GM23338 (cell line): Measurements from ENCODE around the gene CCDC149. TPM values are rescaled to one million over a fixed set of nuclear protein-coding genes. Genes with fewer than 3 reads are reported as not detected.
A peak's percentile ranks its signal among the peaks of the same experiment; 100 is the strongest.

ENCODE experiments used
- ATAC-seq: fragments of 200-7000 bp; cut with Tn5 transposase; 3 replicates; pipeline ENCODE4 v1.9.1; 2020
- DNase-seq: peaks from one replicate; pipeline ENCODE4 v3.0.0-alpha.2; 2015; ENCODE audit warnings: low spot score
- H2AFZ ChIP-seq: fragments of 200-600 bp; sonication (generic); 2 replicates; pipeline ENCODE4 v1.8.0; 2016; ENCODE audit warnings: antibody characterized with exemption, mild to moderate bottlenecking, moderate library complexity
- H3F3A ChIP-seq: fragments of 200-600 bp; sonication (generic); replicated peaks from 2 replicates; pipeline ENCODE4 v1.8.0; 2017; ENCODE audit warnings: antibody characterized with exemption, mixed run types, low read depth
- H3K27ac ChIP-seq: fragments of 200-600 bp; sonication (generic); 2 replicates; pipeline ENCODE4 v1.6.1; 2016; ENCODE audit warnings: low read depth
- H3K27me3 ChIP-seq: fragments of 200-600 bp; sonication (generic); 2 replicates; pipeline ENCODE4 v1.8.0; 2016; ENCODE audit warnings: mild to moderate bottlenecking, mixed run types, moderate library complexity; ENCODE audit not compliant: insufficient read depth
- H3K36me3 ChIP-seq: fragments of 200-600 bp; sonication (generic); 2 replicates; pipeline ENCODE4 v1.8.0; 2016; ENCODE audit warnings: mild to moderate bottlenecking; ENCODE audit not compliant: insufficient read depth
- H3K4me1 ChIP-seq: fragments of 200-600 bp; sonication (generic); 2 replicates; pipeline ENCODE4 v1.8.0; 2016; ENCODE audit warnings: mild to moderate bottlenecking, moderate library complexity; ENCODE audit not compliant: insufficient read depth
- H3K4me2 ChIP-seq: fragments of 200-600 bp; sonication (generic); 2 replicates; pipeline ENCODE4 v1.7.1; 2017; ENCODE audit warnings: mixed run types
- H3K4me3 ChIP-seq: fragments of 200-600 bp; sonication (generic); 2 replicates; pipeline ENCODE4 v1.6.1; 2016; ENCODE audit warnings: mixed run types
- H3K79me2 ChIP-seq: fragments of 200-600 bp; sonication (generic); replicated peaks from 2 replicates; pipeline ENCODE4 v1.8.0; 2017; ENCODE audit warnings: mild to moderate bottlenecking; ENCODE audit not compliant: insufficient read depth
- H3K9me2 ChIP-seq: fragments of 200-600 bp; sonication (generic); 2 replicates; pipeline ENCODE4 v1.8.0; 2017; ENCODE audit not compliant: insufficient read depth
- H4K20me1 ChIP-seq: fragments of 200-600 bp; sonication (generic); replicated peaks from 2 replicates; pipeline ENCODE4 v1.8.0; 2017; ENCODE audit warnings: mild to moderate bottlenecking; ENCODE audit not compliant: insufficient read depth
- H3K27ac Mint-ChIP-seq: 2 replicates; pipeline ENCODE4 v1.8.0; 2020; ENCODE audit warnings: inconsistent platforms, mild to moderate bottlenecking, moderate library complexity, mixed read lengths
- H3K27me3 Mint-ChIP-seq: 3 replicates; pipeline ENCODE4 v1.8.0; 2022; ENCODE audit warnings: low read depth, mild to moderate bottlenecking, moderate library complexity, mixed read lengths, inconsistent platforms; ENCODE audit not compliant: insufficient read depth, poor library complexity
- H3K36me3 Mint-ChIP-seq: 3 replicates; pipeline ENCODE4 v1.8.0; 2021; ENCODE audit warnings: low read depth, mild to moderate bottlenecking, inconsistent platforms, moderate library complexity, mixed read lengths
- H3K4me1 Mint-ChIP-seq: 3 replicates; pipeline ENCODE4 v1.8.0; 2020; ENCODE audit warnings: mild to moderate bottlenecking, inconsistent platforms, mixed read lengths
- H3K4me3 Mint-ChIP-seq: 3 replicates; pipeline ENCODE4 v1.8.0; 2021; ENCODE audit warnings: moderate library complexity, mild to moderate bottlenecking, inconsistent platforms, mixed read lengths
- H3K9me3 Mint-ChIP-seq: 3 replicates; pipeline ENCODE4 v1.8.0; 2020; ENCODE audit warnings: moderate library complexity, mild to moderate bottlenecking, inconsistent platforms, mixed read lengths
- CREB1 ChIP-seq: fragments of 250-450 bp; sonication (Bioruptor Pico); IDR thresholded peaks from 2 replicates; pipeline ENCODE4 v1.5.0; 2020; ENCODE audit warnings: low read depth, mild to moderate bottlenecking, moderate library complexity
- EZH2 ChIP-seq: fragments of 200-600 bp; sonication (generic); IDR thresholded peaks from one replicate; pipeline ENCODE4 v1.8.0; 2017; ENCODE audit warnings: antibody characterized with exemption, mild to moderate bottlenecking, low read depth; ENCODE audit not compliant: unreplicated experiment
- EZH2phosphoT487 ChIP-seq: fragments of 200-600 bp; sonication (generic); IDR thresholded peaks from one replicate; pipeline ENCODE4 v1.8.1; 2018; ENCODE audit warnings: antibody characterized with exemption; ENCODE audit not compliant: unreplicated experiment
- NANOG ChIP-seq: IDR thresholded peaks from 2 replicates; pipeline ENCODE4 v1.6.1; 2016; ENCODE audit warnings: antibody characterized with exemption, borderline replicate concordance
- POLR2AphosphoS5 ChIP-seq: IDR thresholded peaks from 2 replicates; pipeline ENCODE4 v1.6.1; 2016; ENCODE audit warnings: antibody characterized with exemption, low read depth
- STAT1 ChIP-seq: IDR thresholded peaks from one replicate; pipeline ENCODE4 v1.6.1; 2016; ENCODE audit warnings: antibody characterized with exemption; ENCODE audit not compliant: unreplicated experiment
- ZNF331 ChIP-seq: fragments of 250-450 bp; sonication (Bioruptor Pico); IDR thresholded peaks from 2 replicates; pipeline ENCODE4 v1.5.0; 2020; ENCODE audit warnings: low read depth, mild to moderate bottlenecking, moderate library complexity
- polyA plus RNA-seq: library from polyadenylated mRNA; unstranded; fragments of >200 nt; fragmentation: Nextera tagmentation; extraction: Ambion mirVana; gene quantifications from 2 replicates; pipeline ENCODE4 v1.2.1, GENCODE V29; 2016
- total RNA-seq: library from RNA; depleted of rRNA; stranded (reverse); fragments of >200 nt; shearing (Covaris generic); gene quantifications from 2 replicates; pipeline ENCODE4 v1.2.3, GENCODE V29; 2014
- TF ChIP-seq, protein P1 (sequence below), 2 experiments: fragments of 200-600 bp in 1 of 2; sonication (generic) in 1 of 2; conservative IDR thresholded peaks; 2 replicates each; pipeline versions ENCODE4 v1.5.1 to v1.6.1; 2016 to 2017; ENCODE audit warnings: antibody characterized with exemption in 2 of 2, low read depth in 2 of 2, mild to moderate bottlenecking in 2 of 2, moderate library complexity in 1 of 2
- TF ChIP-seq, protein P2 (sequence below): IDR thresholded peaks from 2 replicates; pipeline ENCODE4 v1.6.1; 2016; ENCODE audit warnings: antibody characterized with exemption
- TF ChIP-seq, protein P3 (sequence below): IDR thresholded peaks from one replicate; pipeline ENCODE4 v1.6.1; 2018; ENCODE audit warnings: antibody characterized with exemption; ENCODE audit not compliant: unreplicated experiment

The CCDC149 gene
- total and polyA plus RNA-seq, 2 experiments from 2014 or later: 2.6 to 6.4 TPM

DNA sequence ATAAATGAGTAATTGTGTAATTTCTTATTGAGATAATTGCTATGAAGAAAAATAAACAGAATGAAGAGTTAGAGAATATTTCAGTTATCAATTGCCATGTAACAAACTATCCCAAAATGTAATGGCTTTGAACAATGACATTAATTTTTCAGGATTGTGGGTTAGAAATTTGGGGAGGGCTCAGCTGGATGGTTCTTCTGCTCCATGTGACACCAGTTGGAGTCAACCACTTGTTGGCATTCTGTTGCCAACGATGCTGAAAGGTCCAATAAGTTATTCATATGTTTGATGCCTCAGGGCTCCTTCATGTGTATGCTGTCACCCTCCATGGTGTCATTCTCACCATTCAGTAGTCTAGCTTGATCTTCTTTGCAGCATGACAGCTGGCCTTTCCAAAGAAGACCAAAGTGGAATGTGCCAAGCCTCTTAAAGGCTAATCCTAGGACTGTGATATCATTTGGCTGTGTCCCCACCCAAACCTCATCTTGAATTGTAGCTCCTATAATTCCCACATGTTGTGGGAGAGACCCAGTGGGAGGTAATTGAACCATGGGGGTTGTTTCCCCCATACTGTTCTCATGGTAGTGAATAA is 20.9 kb upstream of the CCDC149 start:
- Mint-ChIP-seq H3K9me3 (peaks cover 50% of the 10 kb centered on the region), H3K4me1 (no peaks in the 10 kb centered on the region)
- TF ChIP-seq STAT1 (no peak), ZNF331 (peak; percentile 97)

DNA sequence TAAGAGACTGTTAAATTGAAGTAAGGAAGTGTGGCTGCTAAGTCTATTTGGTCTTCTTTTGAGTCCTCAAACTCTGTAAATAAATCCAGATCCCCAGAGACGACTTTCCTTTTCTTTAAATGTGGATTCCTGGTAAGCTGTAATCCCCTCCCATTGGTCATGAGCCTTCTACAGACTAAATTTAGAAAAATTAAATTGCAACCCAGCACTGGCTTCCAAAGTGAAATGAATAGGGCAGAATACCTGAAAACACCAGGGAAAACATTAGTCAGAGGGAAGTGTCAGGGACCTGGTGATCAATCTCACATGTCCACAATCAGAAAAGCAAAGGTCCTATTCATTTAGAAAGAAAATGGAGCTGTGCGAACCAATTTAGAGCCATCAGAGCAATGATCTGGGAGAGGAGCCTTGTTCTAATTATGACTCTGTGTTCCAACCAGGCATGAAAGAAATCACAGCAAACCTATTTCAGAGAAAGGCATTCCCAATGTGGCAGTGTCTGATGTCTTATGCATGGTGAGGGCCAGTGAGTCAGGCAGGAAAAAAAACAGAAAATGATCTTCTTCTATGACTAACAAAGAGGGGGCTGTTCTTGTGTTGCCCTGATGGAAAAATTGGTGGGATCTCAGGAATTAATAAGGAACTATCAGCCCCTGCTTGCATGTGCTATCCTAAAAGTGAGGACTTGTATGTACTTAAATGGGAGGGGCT is 19.8 kb upstream of the CCDC149 start:
- ATAC-seq: no peak
- H3K4me3 ChIP-seq: no peak overlapping the region
- no peaks in the 10 kb centered on the region for H3K79me2 ChIP-seq
- peaks cover 20% of the 10 kb centered on the region for H3K36me3 Mint-ChIP-seq
- peaks cover 39% of the 10 kb centered on the region for H3K9me3 Mint-ChIP-seq
- H3K36me3 ChIP-seq: no peaks in the 10 kb centered on the region
- no peak overlapping the region for H3K27ac ChIP-seq
- no peak overlapping the region for H2AFZ ChIP-seq
- H3F3A ChIP-seq: no peaks in the 10 kb centered on the region
- H3K4me2 ChIP-seq: no peak overlapping the region
- no peaks in the 10 kb centered on the region for H3K4me1 ChIP-seq
- H4K20me1 ChIP-seq: no peaks in the 10 kb centered on the region
- DNase-seq: no peak
- H3K4me1 Mint-ChIP-seq: no peaks in the 10 kb centered on the region
- TF ChIP-seq, protein P1, sequence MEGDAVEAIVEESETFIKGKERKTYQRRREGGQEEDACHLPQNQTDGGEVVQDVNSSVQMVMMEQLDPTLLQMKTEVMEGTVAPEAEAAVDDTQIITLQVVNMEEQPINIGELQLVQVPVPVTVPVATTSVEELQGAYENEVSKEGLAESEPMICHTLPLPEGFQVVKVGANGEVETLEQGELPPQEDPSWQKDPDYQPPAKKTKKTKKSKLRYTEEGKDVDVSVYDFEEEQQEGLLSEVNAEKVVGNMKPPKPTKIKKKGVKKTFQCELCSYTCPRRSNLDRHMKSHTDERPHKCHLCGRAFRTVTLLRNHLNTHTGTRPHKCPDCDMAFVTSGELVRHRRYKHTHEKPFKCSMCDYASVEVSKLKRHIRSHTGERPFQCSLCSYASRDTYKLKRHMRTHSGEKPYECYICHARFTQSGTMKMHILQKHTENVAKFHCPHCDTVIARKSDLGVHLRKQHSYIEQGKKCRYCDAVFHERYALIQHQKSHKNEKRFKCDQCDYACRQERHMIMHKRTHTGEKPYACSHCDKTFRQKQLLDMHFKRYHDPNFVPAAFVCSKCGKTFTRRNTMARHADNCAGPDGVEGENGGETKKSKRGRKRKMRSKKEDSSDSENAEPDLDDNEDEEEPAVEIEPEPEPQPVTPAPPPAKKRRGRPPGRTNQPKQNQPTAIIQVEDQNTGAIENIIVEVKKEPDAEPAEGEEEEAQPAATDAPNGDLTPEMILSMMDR (conservative IDR thresholded peaks at IDR 0.05; ENCODE audit: low read depth in 2 of 2): no peak
- TF ChIP-seq EZH2: no peak
- no peak for TF ChIP-seq CREB1 (CRISPR knock-in tag)
- H3K4me3 Mint-ChIP-seq: no peak overlapping the region
- no peaks in the 10 kb centered on the region for H3K27me3 Mint-ChIP-seq
- H3K9me2 ChIP-seq: no peaks in the 10 kb centered on the region
- H3K27ac Mint-ChIP-seq: no peak overlapping the region
- no peaks in the 10 kb centered on the region for H3K27me3 ChIP-seq

More for the DNA sequence above, 20.9 kb upstream of the CCDC149 start:
- no peaks in the 10 kb centered on the region for H3K4me1 ChIP-seq
- DNase-seq: no peak
- H3K27me3 ChIP-seq: no peaks in the 10 kb centered on the region
- no peaks in the 10 kb centered on the region for H3F3A ChIP-seq
- H3K9me2 ChIP-seq: no peaks in the 10 kb centered on the region
- H3K4me3 ChIP-seq: no peak overlapping the region
- Mint-ChIP-seq H3K4me3 (no peak overlapping the region), H3K36me3 (peaks cover 31% of the 10 kb centered on the region), H3K27me3 (no peaks in the 10 kb centered on the region), H3K27ac (no peak overlapping the region)
- no peak overlapping the region for H3K4me2 ChIP-seq
- H3K36me3 ChIP-seq: no peaks in the 10 kb centered on the region
- H2AFZ ChIP-seq: no peak overlapping the region
- no peaks in the 10 kb centered on the region for H3K79me2 ChIP-seq
- no peak for ATAC-seq
- H4K20me1 ChIP-seq: no peaks in the 10 kb centered on the region
- no peak overlapping the region for H3K27ac ChIP-seq

DNA sequence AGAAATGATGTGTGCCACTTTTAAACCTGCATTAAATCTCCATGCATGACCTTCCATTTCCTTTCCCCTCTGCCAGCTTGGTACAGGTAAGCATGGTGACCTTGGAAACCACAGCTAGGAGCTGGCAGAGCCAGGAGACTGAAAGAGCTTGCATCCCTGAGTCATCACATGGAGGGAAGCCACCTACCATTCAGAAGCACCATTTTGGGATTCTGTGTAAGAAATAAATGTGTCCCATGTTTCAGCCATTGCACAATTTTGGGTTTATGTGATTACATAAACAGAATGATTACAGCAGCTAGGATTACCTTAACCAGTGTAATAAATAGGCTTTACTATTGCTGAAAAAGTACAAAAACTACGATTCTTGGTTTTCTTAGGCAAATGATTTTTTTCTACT is 17.3 kb upstream of the CCDC149 start:
- no peak overlapping the region for H3K27ac ChIP-seq
- ATAC-seq (no peak), DNase-seq (no peak)
- peaks cover 8% of the 10 kb centered on the region; the same call in 1 of the 3 replicates for H3K36me3 Mint-ChIP-seq
- H3K27me3 Mint-ChIP-seq: no peaks in the 10 kb centered on the region
- no peaks in the 10 kb centered on the region for H4K20me1 ChIP-seq
- H3K4me3 ChIP-seq: no peak overlapping the region
- no peaks in the 10 kb centered on the region for H3K79me2 ChIP-seq
- no peaks in the 10 kb centered on the region for H3K36me3 ChIP-seq
- H3K4me1 Mint-ChIP-seq: peaks cover 3% of the 10 kb centered on the region; the same call in 2 of the 3 replicates
- H3K27ac Mint-ChIP-seq: no peak overlapping the region
- H3K4me1 ChIP-seq: peaks cover 8% of the 10 kb centered on the region
- H2AFZ ChIP-seq: no peak overlapping the region
- H3K9me3 Mint-ChIP-seq: peaks cover 23% of the 10 kb centered on the region
- H3K4me2 ChIP-seq: no peak overlapping the region
- no peak overlapping the region for H3K4me3 Mint-ChIP-seq
- no peaks in the 10 kb centered on the region; the same call in 1 of the 2 replicates for H3K9me2 ChIP-seq
- no peaks in the 10 kb centered on the region for H3F3A ChIP-seq
- H3K27me3 ChIP-seq: no peaks in the 10 kb centered on the region
- TF ChIP-seq EZH2 (no peak), POLR2AphosphoS5 (no peak), NANOG (no peak), EZH2phosphoT487 (no peak)
- TF ChIP-seq, protein P2, sequence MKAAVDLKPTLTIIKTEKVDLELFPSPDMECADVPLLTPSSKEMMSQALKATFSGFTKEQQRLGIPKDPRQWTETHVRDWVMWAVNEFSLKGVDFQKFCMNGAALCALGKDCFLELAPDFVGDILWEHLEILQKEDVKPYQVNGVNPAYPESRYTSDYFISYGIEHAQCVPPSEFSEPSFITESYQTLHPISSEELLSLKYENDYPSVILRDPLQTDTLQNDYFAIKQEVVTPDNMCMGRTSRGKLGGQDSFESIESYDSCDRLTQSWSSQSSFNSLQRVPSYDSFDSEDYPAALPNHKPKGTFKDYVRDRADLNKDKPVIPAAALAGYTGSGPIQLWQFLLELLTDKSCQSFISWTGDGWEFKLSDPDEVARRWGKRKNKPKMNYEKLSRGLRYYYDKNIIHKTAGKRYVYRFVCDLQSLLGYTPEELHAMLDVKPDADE: no peak
- TF ChIP-seq, protein P3, sequence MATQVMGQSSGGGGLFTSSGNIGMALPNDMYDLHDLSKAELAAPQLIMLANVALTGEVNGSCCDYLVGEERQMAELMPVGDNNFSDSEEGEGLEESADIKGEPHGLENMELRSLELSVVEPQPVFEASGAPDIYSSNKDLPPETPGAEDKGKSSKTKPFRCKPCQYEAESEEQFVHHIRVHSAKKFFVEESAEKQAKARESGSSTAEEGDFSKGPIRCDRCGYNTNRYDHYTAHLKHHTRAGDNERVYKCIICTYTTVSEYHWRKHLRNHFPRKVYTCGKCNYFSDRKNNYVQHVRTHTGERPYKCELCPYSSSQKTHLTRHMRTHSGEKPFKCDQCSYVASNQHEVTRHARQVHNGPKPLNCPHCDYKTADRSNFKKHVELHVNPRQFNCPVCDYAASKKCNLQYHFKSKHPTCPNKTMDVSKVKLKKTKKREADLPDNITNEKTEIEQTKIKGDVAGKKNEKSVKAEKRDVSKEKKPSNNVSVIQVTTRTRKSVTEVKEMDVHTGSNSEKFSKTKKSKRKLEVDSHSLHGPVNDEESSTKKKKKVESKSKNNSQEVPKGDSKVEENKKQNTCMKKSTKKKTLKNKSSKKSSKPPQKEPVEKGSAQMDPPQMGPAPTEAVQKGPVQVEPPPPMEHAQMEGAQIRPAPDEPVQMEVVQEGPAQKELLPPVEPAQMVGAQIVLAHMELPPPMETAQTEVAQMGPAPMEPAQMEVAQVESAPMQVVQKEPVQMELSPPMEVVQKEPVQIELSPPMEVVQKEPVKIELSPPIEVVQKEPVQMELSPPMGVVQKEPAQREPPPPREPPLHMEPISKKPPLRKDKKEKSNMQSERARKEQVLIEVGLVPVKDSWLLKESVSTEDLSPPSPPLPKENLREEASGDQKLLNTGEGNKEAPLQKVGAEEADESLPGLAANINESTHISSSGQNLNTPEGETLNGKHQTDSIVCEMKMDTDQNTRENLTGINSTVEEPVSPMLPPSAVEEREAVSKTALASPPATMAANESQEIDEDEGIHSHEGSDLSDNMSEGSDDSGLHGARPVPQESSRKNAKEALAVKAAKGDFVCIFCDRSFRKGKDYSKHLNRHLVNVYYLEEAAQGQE: no peak
